RWPE2 (cell line): Measurements from ENCODE around the gene LDLRAD4.

ENCODE experiments used
- ATAC-seq: fragments of 200-7000 bp; cut with Tn5 transposase; 3 replicates; pipeline ENCODE4 v1.9.1; 2021; ENCODE audit warnings: low read depth
- DNase-seq: peaks from one replicate; pipeline ENCODE4 v3.0.0-alpha.2; 2020; ENCODE audit warnings: low spot score
- H3K27ac ChIP-seq: fragments of 450-650 bp; 2 replicates; pipeline ENCODE4 v1.5.1; 2017; ENCODE audit warnings: mild to moderate bottlenecking; ENCODE audit not compliant: poor library complexity, severe bottlenecking
- H3K27me3 ChIP-seq: fragments of 250-450 bp; sonication (Bioruptor Pico); 2 replicates; pipeline ENCODE4 v1.5.1; 2021; ENCODE audit warnings: mild to moderate bottlenecking, moderate library complexity; ENCODE audit not compliant: insufficient read depth, poor library complexity, severe bottlenecking
- H3K36me3 ChIP-seq: fragments of 250-450 bp; sonication (Bioruptor Pico); 2 replicates; pipeline ENCODE4 v1.5.1; 2020; ENCODE audit warnings: low read depth, mild to moderate bottlenecking, moderate library complexity
- H3K4me1 ChIP-seq: fragments of 250-450 bp; sonication (Bioruptor Pico); 2 replicates; pipeline ENCODE4 v1.5.1; 2021; ENCODE audit warnings: mild to moderate bottlenecking, moderate library complexity; ENCODE audit not compliant: insufficient read depth, poor library complexity, severe bottlenecking
- H3K4me3 ChIP-seq: fragments of 250-450 bp; sonication (Bioruptor Pico); 2 replicates; pipeline ENCODE4 v1.5.1; 2021; ENCODE audit warnings: mild to moderate bottlenecking, moderate library complexity; ENCODE audit not compliant: severe bottlenecking
- H3K9me3 ChIP-seq: fragments of 250-450 bp; sonication (Bioruptor Pico); 2 replicates; pipeline ENCODE4 v1.5.1; 2021; ENCODE audit warnings: mild to moderate bottlenecking, moderate library complexity; ENCODE audit not compliant: severe bottlenecking
- TF ChIP-seq, protein P1 (sequence below): fragments of 450-650 bp; IDR thresholded peaks from one replicate; pipeline ENCODE4 v1.5.1; 2017; ENCODE audit warnings: mild to moderate bottlenecking, moderate library complexity; ENCODE audit not compliant: poor library complexity, severe bottlenecking

The LDLRAD4 gene

DNA sequence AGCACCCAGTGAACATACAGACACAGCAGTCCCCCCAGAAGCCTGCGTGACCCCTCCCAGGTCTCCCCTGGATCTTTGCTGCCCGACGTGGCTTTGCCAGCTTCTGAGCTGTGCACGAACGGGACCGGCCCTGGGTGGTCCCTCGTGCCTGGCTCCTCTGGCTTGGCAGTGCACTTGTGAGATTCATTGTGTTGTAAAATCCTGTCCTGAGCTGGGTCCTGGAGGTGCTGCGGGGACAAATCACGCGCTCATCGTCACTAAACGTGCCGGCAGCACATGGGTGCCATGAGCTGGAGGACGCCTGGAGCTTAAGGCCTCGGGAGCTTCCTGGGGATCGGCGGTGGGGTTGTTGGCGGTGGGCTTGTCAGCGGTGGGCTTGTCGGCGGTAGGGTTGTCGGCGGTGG is 402.9 kb downstream of the LDLRAD4 start:
- Histone ChIP-seq H3K4me3 (no peak overlapping the region), H3K27ac (no peak overlapping the region), H3K36me3 (no peaks in the 10 kb centered on the region), H3K27me3 (no peaks in the 10 kb centered on the region), H3K4me1 (no peaks in the 10 kb centered on the region), H3K9me3 (no peaks in the 10 kb centered on the region)
- DNase-seq: no peak
- ATAC-seq: no peak
- TF ChIP-seq, protein P1, sequence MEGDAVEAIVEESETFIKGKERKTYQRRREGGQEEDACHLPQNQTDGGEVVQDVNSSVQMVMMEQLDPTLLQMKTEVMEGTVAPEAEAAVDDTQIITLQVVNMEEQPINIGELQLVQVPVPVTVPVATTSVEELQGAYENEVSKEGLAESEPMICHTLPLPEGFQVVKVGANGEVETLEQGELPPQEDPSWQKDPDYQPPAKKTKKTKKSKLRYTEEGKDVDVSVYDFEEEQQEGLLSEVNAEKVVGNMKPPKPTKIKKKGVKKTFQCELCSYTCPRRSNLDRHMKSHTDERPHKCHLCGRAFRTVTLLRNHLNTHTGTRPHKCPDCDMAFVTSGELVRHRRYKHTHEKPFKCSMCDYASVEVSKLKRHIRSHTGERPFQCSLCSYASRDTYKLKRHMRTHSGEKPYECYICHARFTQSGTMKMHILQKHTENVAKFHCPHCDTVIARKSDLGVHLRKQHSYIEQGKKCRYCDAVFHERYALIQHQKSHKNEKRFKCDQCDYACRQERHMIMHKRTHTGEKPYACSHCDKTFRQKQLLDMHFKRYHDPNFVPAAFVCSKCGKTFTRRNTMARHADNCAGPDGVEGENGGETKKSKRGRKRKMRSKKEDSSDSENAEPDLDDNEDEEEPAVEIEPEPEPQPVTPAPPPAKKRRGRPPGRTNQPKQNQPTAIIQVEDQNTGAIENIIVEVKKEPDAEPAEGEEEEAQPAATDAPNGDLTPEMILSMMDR: no peak

DNA sequence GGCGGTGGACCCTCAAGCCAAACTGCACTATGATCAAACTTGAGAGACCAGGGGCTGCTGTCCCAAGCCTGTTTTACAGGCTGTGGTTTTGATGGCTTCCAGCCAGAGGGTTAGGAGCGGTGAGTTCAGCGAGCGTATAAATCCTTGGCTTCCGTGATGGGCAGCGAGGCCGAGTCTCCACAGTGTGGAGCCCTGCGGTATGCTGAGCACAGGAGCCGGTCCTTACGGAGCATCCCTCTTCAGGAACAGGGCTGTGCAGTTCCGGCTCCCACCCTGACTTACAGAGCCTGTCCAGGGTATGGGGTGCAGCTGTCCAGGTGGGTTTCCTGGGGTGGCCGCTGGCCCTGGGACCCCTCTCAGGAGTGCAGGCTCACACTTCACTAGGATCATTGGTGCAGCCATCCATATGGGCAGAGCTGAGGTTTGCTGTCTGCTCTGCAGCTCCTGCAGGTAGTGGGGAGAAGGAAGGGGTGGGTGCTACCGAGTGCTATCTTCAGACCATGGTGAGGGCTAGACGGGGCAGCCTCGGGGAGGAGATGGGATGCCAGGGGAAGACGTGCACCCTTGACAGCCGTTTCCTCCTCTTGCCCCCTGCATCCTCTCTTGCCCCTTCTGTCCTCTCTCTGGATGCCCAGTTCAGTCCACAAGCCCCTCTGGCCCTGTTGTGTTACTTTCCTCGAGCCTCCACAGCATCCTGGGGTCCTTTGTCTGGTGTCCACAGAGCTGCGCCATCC is 403.5 kb downstream of the LDLRAD4 start:
- H3K27me3 ChIP-seq: no peaks in the 10 kb centered on the region
- no peaks in the 10 kb centered on the region for H3K36me3 ChIP-seq
- H3K9me3 ChIP-seq: no peaks in the 10 kb centered on the region
- ATAC-seq (no peak), DNase-seq (no peak)
- H3K4me3 ChIP-seq: no peak overlapping the region
- no peaks in the 10 kb centered on the region for H3K4me1 ChIP-seq
- no peak overlapping the region for H3K27ac ChIP-seq
- TF ChIP-seq, protein P1: no peak

DNA sequence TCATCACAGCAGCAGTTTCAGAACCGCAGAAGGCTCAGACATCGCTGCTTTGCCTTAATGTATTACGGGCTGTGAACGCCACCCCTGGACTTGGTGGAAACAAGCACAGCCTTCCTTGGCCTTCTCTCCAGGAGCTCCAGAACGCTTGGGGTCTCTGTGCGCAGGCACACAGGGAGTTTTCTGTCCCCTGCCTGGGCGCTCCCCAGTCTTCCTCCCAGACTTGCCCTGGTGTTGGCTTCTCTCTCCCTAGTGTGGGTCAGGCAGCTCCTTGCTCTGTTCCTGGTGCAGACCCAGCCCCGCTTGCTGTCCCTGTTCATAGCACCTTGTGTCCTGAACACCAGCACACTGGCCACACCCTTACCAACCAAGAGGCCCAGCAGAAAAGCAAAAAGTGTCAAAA is 404.2 kb downstream of the LDLRAD4 start:
- no peak for DNase-seq
- H3K9me3 ChIP-seq: no peaks in the 10 kb centered on the region
- H3K4me1 ChIP-seq: no peaks in the 10 kb centered on the region
- no peaks in the 10 kb centered on the region for H3K27me3 ChIP-seq
- H3K27ac ChIP-seq: no peak overlapping the region
- ATAC-seq: no peak
- TF ChIP-seq, protein P1: no peak
- no peak overlapping the region for H3K4me3 ChIP-seq
- H3K36me3 ChIP-seq: no peaks in the 10 kb centered on the region

DNA sequence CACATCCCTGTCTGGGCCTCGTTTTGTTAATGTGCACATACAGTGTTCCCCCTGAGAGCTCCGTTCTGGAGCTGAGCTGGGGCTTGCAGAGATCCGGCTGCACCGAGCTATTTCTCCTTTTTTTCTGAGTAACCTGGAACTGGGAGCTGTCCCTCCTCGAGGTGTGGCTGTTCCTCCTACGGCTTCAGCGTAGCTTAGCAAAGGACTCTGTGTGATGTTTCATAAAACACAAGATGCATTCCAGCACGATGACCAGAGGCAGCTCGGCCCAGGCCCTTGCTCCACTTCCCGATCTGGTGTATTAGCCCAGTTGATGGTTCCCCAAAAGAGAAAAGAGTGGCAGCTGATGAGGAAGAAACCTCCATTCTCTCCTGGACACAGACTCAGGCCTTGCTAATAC is 404.8 kb downstream of the LDLRAD4 start:
- TF ChIP-seq, protein P1: no peak

DNA sequence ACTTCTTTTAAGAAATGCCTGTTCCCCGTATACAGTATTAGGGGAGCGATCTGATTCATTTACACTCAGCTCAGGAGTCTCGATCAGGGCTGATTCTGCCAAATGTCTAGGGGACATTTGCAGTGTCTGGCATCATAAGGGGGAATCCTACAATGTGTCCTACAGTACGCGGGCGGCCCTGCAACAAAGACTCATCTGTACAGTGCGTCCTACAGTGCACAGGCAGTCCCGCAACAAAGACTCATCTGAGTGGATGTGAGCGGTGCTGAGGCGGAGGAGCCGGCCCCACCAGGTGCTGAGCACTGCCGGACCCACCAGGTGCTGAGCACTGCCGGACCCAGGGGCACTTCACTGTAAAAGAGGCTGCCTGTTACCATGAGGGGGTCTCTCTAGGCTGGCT is 405.3 kb downstream of the LDLRAD4 start:
- DNase-seq (no peak), ATAC-seq (no peak)
- Histone ChIP-seq H3K4me3 (no peak overlapping the region), H3K36me3 (no peaks in the 10 kb centered on the region), H3K4me1 (no peaks in the 10 kb centered on the region), H3K27ac (no peak overlapping the region), H3K27me3 (no peaks in the 10 kb centered on the region), H3K9me3 (no peaks in the 10 kb centered on the region)
- TF ChIP-seq, protein P1: no peak

More for the DNA sequence above, 404.8 kb downstream of the LDLRAD4 start:
- ATAC-seq: no peak
- Histone ChIP-seq H3K4me1 (no peaks in the 10 kb centered on the region), H3K9me3 (no peaks in the 10 kb centered on the region), H3K36me3 (no peaks in the 10 kb centered on the region), H3K4me3 (no peak overlapping the region), H3K27me3 (no peaks in the 10 kb centered on the region), H3K27ac (no peak overlapping the region)
- DNase-seq: no peak
